ENCODE results near the gene MCF2.
"Not testable (repeated sequence)": the region's sequence is repeated elsewhere in the genome, so short reads cannot be mapped to it uniquely, and the experiment has no call there.

The MCF2 gene, protein sequence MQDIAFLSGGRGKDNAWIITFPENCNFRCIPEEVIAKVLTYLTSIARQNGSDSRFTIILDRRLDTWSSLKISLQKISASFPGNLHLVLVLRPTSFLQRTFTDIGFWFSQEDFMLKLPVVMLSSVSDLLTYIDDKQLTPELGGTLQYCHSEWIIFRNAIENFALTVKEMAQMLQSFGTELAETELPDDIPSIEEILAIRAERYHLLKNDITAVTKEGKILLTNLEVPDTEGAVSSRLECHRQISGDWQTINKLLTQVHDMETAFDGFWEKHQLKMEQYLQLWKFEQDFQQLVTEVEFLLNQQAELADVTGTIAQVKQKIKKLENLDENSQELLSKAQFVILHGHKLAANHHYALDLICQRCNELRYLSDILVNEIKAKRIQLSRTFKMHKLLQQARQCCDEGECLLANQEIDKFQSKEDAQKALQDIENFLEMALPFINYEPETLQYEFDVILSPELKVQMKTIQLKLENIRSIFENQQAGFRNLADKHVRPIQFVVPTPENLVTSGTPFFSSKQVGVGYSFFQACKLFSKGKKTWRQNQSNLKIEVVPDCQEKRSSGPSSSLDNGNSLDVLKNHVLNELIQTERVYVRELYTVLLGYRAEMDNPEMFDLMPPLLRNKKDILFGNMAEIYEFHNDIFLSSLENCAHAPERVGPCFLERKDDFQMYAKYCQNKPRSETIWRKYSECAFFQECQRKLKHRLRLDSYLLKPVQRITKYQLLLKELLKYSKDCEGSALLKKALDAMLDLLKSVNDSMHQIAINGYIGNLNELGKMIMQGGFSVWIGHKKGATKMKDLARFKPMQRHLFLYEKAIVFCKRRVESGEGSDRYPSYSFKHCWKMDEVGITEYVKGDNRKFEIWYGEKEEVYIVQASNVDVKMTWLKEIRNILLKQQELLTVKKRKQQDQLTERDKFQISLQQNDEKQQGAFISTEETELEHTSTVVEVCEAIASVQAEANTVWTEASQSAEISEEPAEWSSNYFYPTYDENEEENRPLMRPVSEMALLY

GRCh38 chrX:139708067-139708466 is at the start of gene MCF2:
TSS of gene MCF2 (minus strand) at chrX:139708167. CDS start at chrX:139651744, 56,423 bp downstream.
- in situ Hi-C loops (cut with HindIII; ENCODE audit: low sequenced_read_pairs) = no loop called here

GRCh38 chrX:139751053-139751452 is 43.1 kb upstream of the MCF2 start:
- in situ Hi-C loops (cut with HindIII; ENCODE audit: low sequenced_read_pairs) = no loop called here

DNA sequence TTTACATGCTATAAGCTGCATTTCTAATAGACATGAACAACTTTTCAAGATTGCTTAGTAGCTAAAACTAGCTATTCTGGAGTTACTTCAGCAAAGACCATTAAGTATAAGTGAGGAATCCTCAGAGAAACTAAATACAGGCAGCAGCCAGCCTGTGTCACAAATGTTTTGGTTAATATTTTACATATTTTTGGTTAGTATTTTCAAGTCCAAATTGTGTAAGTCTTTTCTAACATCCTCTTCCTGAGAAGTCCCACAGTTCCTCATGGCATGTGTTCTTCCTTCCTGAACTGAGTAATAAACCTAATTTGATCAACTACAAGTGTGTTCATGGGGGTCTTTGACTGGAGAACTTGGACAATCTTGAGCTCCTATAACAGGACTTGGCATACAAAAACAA is 42.4 kb upstream of the MCF2 start:
- in situ Hi-C loops (cut with HindIII; ENCODE audit: low sequenced_read_pairs) = no loop called here

- in situ Hi-C loops (cut with HindIII; ENCODE audit: low sequenced_read_pairs) = no loop called here
Observed at GRCh38 chrX:139739138-139739537, 31.2 kb upstream of the MCF2 start.

- in situ Hi-C loops (cut with HindIII; ENCODE audit: low sequenced_read_pairs) = no loop called here
Observed at GRCh38 chrX:139738581-139738980, 30.6 kb upstream of the MCF2 start.

GRCh38 chrX:139736151-139736550 is 28.2 kb upstream of the MCF2 start:
- in situ Hi-C loops (cut with HindIII; ENCODE audit: low sequenced_read_pairs) = no loop called here

DNA sequence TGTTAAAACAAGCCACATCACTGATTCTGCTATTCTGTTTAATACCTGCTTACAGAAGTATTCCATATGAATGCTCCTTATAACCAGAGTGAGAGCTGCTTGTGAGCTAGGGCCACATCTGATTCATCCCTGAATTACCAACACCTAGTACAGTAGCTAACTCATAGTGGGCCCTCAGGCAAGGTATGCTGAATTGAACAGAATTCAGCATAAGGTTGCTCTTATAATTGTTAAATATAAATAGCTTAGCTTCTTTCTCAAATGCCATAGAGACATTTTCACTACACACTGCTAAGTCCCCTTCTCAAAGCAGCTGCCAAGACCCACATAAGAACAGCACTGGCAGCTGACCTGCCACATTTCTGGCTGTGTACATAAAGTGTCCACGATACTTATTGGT is 27.0 kb upstream of the MCF2 start:
- in situ Hi-C loops (cut with HindIII; ENCODE audit: low sequenced_read_pairs) = no loop called here

DNA sequence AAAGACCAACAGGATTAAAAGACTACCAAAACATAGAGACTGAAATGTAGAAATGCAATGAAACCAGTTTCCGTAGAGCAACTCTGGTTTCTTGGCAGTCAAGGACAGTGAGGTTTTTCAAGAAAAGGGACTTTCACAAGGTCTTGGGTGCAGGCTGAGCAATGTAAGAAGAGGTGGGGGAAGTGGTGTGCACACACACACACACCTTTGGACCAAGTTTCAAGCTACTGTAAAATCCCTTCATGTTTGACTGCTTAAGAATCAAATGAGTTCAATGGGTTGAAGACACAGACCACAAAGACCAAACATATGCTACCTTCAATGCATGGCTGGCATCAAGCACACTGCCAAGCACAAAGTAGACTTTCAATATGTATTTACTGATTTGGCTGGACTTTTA is 17.8 kb upstream of the MCF2 start:
- in situ Hi-C loops (cut with HindIII; ENCODE audit: low sequenced_read_pairs) = no loop called here

- in situ Hi-C loops (cut with HindIII; ENCODE audit: low sequenced_read_pairs) = no loop called here
Observed at GRCh38 chrX:139724626-139725025, 16.7 kb upstream of the MCF2 start.

- in situ Hi-C loops (cut with HindIII; ENCODE audit: low sequenced_read_pairs) = no loop called here
Observed at GRCh38 chrX:139720979-139721378, 13.0 kb upstream of the MCF2 start.

GRCh38 chrX:139720136-139720535 is 12.2 kb upstream of the MCF2 start:
- in situ Hi-C loops (cut with HindIII; ENCODE audit: low sequenced_read_pairs) = no loop called here

GRCh38 chrX:139702658-139703057 is 5.3 kb downstream of the MCF2 start:
- in situ Hi-C loops (cut with HindIII; ENCODE audit: low sequenced_read_pairs) = no loop called here

DNA sequence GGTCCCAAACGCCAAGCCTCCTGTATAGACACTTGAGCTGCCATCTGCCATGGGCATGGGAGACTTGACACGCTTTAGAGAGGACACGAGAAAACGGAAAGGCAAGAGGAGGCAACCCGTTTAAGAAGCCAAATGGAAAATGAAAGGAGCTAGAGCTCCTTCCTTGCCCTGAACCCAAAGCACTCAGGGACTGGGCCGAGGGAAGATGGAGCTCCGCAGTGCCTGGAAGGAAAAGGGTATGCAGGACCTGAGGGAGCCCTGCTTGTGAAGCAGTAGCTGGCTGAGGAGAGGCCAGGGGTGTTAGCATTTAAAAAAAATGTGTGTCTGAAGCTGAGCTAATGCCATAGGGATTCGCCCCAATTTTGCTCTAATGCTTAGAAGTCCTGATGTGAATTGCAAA is 15.1 kb downstream of the MCF2 start:
- in situ Hi-C loops (cut with HindIII; ENCODE audit: low sequenced_read_pairs) = no loop called here

GRCh38 chrX:139692506-139692849 is 15.5 kb downstream of the MCF2 start:
- in situ Hi-C loops (cut with HindIII; ENCODE audit: low sequenced_read_pairs) = no loop called here

DNA sequence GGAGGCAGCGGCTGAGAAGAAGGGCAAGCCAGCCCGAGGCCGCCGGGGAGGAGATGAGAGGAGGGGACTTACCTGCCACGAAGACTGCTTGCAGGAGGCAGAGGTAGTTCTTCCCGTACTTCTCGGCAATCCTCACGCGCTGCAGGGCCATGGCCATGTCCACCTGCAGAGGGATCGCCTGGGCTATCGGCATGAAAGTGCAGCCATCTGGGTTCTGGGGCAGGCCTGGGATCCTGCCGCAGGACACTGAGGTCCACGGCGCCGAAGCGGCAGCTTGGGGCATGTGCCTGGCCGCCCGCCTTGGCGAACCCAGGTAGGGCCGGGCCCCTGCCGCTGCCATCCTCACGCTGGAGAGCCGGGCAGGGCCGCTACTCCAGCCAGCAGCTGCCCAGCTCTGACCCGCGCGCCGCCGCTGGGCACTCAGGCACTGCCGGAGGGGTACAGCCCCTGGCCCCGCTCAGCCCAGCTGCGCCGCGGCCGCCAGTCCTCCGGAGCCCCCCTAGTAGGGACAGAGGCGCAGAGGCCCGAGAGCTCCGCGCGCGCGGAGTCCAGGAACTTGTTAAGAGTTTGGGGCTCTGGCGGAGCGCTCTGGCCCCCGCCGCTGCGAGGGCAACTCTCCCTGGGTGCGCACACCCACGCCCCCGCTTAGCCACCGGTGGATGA is 16.0 kb downstream of the MCF2 start:
- in situ Hi-C loops (cut with HindIII; ENCODE audit: low sequenced_read_pairs) = no loop called here

- in situ Hi-C loops (cut with HindIII; ENCODE audit: low sequenced_read_pairs) = no loop called here
Observed at GRCh38 chrX:139691493-139691842, 16.5 kb downstream of the MCF2 start.

DNA sequence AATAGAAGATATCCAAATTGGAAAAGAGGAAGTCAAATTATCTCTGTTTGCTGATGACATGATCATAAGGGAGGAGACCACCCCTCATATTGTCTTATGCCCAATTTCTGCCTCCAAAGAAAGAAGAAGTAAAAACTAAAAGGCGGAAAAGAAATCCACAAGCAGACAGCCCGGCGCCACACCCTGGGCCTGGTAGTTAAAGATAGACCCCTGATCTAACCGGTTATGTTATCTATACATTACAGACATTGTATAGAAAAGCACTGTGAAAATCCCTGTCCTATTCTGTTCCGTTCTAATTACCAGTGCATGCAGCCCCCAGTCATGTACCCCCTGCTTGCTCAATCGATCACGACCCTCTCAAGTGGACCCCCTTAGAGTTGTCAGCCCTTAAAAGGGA is 22.8 kb downstream of the MCF2 start:
- in situ Hi-C loops (cut with HindIII; ENCODE audit: low sequenced_read_pairs) = not testable (repeated sequence)

GRCh38 chrX:139680356-139680755 is 27.6 kb downstream of the MCF2 start:
- in situ Hi-C loops (cut with HindIII; ENCODE audit: low sequenced_read_pairs) = no loop called here

GRCh38 chrX:139647597-139647996 is 60.4 kb downstream of the MCF2 start:
- in situ Hi-C loops (cut with HindIII; ENCODE audit: low sequenced_read_pairs) = no loop called here

DNA sequence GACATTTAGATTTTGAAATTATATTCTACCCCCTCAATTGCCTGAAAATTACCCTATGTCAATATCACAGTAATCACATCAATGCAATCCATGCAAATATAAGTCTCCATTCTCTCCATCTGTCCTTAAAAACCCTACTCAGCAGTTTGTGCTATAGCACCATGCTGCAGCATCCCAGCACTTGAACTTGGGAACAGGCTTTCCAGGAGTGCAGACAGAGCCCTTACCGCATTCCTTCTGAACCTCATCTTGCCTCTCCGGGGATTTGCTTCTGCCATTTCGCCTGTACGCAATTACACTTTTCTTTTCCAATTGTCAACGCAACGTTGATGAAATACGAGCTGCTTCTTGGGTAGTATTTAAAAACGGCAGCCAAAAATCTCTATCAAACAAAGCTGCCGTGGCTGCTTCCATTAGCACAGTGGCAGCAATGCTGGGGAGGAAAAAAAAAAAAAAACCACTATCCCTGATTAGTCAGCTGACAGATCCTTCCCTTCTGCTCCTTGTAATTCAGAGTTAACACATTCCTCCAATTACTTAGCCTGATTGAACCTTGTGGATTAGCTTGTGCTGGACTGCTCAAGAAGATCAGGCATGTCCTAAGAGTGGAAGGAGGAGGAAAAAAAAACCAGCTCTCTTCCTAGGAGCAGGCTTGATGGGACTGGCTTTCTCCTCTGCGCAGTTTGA is 65.6 kb downstream of the MCF2 start:
- in situ Hi-C loops (cut with HindIII; ENCODE audit: low sequenced_read_pairs) = no loop called here

DNA sequence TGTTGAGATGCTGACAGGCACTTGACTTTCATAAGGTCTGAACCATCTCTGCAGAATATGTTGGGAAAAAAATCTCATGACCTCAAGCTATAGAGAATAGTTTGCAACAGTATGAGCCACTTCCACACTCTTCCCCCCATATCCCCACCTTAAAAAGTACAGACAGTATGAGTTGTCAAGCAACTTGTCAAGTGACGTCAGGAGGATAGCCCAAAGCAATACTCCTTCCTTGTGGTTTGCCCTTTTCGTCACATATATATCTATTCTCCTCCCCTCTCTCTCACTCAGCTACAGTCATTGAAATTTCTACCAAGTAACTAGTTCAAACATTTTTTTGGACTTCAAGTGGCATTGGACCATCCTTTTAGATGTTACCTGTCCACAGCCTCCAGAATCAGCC is 67.7 kb downstream of the MCF2 start:
- in situ Hi-C loops (cut with HindIII; ENCODE audit: low sequenced_read_pairs) = no loop called here
